GM12874 (cell line): ENCODE results near the gene NME3.

Experiments
- CTCF ChIP-seq: IDR thresholded peaks from 2 replicates; pipeline ENCODE4 v1.5.1; 2011; ENCODE audit warnings: low read depth, mild to moderate bottlenecking, control low read depth, low read length, moderate library complexity; ENCODE audit not compliant: insufficient read depth

NME3 gene

GRCh38 chr16:1740234-1740633 lies 31.1 kb downstream of the NME3 start:
- no peak for TF ChIP-seq CTCF

DNA sequence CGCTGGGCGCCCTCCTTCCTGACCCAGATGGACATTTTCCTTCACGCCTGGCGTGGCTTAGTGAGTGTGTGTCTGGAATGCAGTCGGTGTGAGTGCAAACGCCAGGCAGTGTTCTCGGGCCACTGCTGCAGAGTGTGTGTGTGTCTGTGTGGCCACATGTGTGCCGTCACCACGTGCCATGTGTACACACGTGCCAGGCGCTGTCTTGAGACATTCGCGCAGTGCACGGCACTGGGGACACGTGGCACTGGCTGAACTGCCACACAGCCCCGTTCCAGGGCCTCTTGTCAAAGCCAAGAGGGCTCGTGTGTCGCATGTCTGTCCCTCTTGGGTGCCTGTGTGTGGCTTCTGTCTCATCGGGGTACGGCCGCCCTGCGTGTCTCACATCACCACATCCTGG lies 36.5 kb downstream of the NME3 start:
- no peak for TF ChIP-seq CTCF

GRCh38 chr16:1734123-1734522 lies 37.2 kb downstream of the NME3 start:
- TF ChIP-seq CTCF: no peak

GRCh38 chr16:1732071-1732470 lies 39.3 kb downstream of the NME3 start:
- no peak for TF ChIP-seq CTCF

- no peak for TF ChIP-seq CTCF
Measured at GRCh38 chr16:1731603-1732002, 39.7 kb downstream of the NME3 start.

DNA sequence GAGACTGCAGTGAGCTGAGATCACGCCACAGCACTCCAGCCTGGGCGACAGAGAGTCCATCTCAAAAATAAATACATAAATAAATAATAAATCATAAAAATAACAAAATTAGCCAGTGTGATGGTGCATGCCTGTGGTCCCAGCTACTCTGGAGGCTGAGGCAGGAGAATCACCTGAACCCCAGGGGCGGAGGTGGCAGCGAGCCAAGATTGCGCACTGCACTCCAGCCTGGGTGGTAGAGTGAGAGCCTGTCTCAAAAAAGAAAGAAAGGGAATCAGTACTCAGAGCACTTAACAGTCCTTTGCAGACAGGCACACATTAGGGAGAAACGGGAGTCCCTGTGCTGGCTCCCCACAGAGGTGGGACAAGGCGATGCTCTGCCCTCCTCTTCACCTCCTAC lies 40.3 kb downstream of the NME3 start:
- TF ChIP-seq CTCF: no peak

DNA sequence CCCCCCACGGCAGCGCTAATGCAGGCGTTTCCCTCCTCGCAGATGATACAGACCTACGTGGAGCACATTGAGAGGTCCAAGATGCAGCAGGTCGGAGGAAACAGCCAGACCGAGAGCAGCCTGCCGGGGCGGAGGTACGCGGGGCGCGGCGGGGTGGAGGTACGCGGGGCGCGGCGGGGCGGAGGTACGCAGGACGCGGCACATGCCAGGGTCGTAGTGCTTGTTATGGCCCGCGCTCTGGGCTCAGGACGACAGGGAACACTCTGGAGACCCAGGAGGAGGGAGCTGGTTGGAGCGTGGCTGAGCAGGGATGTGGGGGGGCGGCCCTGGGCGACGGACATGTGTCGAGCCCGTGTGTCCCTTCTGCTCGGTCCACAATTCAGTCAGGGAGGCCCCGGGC lies 41.9 kb downstream of the NME3 start:
- TF ChIP-seq CTCF: no peak

GRCh38 chr16:1729026-1729425 lies 42.3 kb downstream of the NME3 start:
- no peak for TF ChIP-seq CTCF
